HEK293T (cell line): ENCODE data around the gene CUX1.

Source experiments
- ELF4 ChIP-seq: fragments of 450-650 bp; IDR thresholded peaks from 2 replicates; pipeline ENCODE4 v1.6.1; 2017; ENCODE audit warnings: antibody characterized with exemption
- FOXA1 ChIP-seq: fragments of 450-650 bp; IDR thresholded peaks from 2 replicates; pipeline ENCODE4 v1.6.1; 2016; ENCODE audit warnings: mild to moderate bottlenecking
- FOXK2 ChIP-seq: fragments of 450-650 bp; IDR thresholded peaks from 2 replicates; pipeline ENCODE4 v1.6.1; 2016; ENCODE audit warnings: mild to moderate bottlenecking
- FOXM1 ChIP-seq: fragments of 450-650 bp; IDR thresholded peaks from 2 replicates; pipeline ENCODE4 v1.6.1; 2017; ENCODE audit warnings: mild to moderate bottlenecking, borderline replicate concordance
- HDGF ChIP-seq: fragments of 450-650 bp; IDR thresholded peaks from 2 replicates; pipeline ENCODE4 v1.6.1; 2017; ENCODE audit warnings: antibody characterized with exemption, borderline replicate concordance
- LEF1 ChIP-seq: fragments of 450-650 bp; IDR thresholded peaks from 2 replicates; pipeline ENCODE4 v1.6.1; 2017; ENCODE audit warnings: mild to moderate bottlenecking, borderline replicate concordance
- NFRKB ChIP-seq: fragments of 450-650 bp; IDR thresholded peaks from 2 replicates; pipeline ENCODE4 v1.6.1; 2016; ENCODE audit warnings: mild to moderate bottlenecking, moderate library complexity
- SP1 ChIP-seq: fragments of 450-650 bp; IDR thresholded peaks from 2 replicates; pipeline ENCODE4 v1.6.1; 2017
- TARDBP ChIP-seq: fragments of 450-650 bp; IDR thresholded peaks from 2 replicates; pipeline ENCODE4 v1.6.1; 2016

DNA sequence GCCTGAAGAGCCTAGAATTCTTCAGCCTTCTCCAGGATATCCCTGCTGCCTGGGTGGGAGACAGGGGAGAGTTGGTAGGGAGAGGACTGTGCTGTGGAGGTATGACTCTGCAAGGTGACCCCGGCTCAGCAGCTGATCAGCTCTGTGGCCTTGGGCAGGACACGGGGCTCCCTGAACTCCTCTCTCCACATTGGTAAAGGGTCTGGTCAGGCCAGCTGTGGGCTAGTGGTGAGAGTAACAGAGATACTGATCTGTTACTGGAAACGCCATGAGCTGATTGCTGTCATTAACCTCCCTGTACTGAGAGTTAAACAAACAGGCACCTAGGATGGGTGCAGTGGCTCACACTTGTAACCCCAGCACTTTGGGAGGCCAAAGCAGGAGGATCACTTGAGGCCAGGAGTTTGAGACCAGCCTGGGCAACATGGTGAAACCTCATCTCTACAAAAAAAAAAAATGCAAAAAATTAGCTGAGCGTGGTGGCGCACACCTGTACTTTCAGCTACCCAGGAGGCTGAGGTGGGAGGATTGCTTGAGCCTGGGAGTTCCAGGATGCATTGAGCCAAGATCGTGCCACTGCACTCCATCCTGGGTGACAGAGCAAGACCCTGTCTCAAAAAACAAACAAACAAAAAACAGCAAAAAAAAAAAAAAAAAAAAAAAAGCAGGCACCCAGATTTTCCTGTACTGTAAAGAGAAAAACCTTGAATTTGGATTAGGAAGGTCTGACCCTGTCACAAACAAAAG lies 151.5 kb downstream of the CUX1 start:
- TF ChIP-seq TARDBP: no peak
- TF ChIP-seq SP1: no peak
- TF ChIP-seq FOXK2: no peak
- no peak for TF ChIP-seq HDGF
- TF ChIP-seq NFRKB: no peak
- TF ChIP-seq ELF4: no peak
- TF ChIP-seq FOXM1: no peak
- TF ChIP-seq FOXA1: no peak
- TF ChIP-seq LEF1: no peak
